ENCODE measurements around the gene OBSCN. TPM values are rescaled to one million over a fixed set of nuclear protein-coding genes. Genes with fewer than 3 reads are reported as not detected.
"Not testable (repeated sequence)": the region's sequence is repeated elsewhere in the genome, so short reads cannot be mapped to it uniquely, and the experiment has no call there.

Gene OBSCN
- polyA plus RNA-seq, 12 donors = 147 to 517 (median 269) TPM

DNA sequence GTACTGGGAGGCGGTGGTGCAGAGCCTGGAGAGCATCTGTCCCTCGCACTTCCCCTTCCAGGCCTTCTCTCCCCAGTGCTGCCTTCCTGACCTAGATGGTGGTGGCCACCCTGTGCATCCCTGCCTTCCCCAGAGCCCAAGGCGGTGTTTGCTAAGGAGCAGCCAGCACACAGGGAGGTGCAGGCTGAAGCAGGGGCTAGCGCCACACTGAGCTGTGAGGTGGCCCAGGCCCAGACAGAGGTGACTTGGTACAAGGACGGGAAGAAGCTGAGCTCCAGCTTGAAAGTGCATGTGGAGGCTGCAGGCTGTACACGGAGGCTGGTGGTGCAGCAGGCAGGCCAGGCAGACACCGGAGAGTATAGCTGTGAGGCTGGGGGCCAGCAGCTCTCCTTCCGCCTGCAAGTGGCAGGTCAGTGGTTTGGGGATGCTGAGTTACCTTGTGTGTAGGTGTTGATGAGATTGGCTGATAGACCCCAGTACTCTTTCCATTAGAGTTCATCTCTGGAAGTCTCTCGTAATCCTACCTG lies 51.6 kb downstream of the OBSCN start:
- no peak for DNase-seq

DNA sequence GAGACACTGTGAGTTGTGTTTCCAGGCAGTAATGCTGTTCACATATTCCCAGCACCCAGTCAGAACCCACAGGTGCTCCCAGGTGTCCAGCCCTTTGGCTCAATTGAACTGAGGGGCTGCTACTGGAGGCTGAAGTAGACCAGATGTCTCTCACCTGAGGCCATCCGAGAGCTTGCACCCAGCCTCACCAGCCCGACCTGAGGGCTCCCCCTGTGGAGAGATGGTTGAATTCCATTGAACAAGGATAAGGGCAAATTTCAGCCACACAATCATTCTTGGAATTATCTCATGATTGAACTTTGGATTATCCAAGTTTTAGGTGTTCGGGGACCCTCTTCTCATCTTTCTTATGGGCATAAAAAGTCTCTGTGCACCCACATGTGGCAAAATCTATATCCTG lies 52.1 kb downstream of the OBSCN start:
- no peak for DNase-seq

DNA sequence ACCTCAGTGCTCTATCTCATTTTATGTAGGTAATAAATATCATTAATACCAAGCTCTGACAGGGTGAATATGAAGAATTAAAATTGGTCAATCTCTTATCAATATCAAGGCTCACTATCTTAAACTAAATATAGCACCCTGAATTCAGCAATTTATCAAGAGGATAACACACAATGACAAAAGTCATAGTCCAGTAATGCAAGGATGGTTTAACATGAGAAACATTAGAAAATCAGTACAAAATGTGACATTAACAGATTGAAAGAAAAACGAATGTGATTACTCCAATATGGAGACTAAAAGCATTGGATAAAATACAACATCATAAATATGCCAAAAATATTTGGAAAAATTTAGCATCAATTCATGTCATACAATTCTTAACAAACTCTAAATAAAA lies 53.9 kb downstream of the OBSCN start:
- DNase-seq = no peak

DNA sequence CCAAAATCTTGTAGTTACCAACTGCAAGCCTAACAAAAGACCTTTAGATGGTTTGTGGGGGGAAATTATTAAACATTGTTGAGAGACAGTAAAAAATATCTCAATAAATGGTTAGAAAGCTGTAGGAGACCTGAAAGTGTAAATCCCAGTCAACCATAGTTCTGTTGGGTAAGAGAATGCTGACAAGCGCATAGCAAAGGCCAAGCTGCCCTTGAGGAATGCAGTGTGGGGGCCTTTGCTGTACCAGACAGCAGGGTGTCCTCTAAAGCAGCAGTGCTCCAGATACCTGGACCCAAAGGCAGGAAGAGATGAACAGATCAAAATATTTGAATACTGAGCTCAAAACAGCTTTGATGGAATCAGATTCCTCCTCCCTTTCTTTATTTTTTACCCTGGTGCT lies 54.6 kb downstream of the OBSCN start:
- DNase-seq = no peak

DNA sequence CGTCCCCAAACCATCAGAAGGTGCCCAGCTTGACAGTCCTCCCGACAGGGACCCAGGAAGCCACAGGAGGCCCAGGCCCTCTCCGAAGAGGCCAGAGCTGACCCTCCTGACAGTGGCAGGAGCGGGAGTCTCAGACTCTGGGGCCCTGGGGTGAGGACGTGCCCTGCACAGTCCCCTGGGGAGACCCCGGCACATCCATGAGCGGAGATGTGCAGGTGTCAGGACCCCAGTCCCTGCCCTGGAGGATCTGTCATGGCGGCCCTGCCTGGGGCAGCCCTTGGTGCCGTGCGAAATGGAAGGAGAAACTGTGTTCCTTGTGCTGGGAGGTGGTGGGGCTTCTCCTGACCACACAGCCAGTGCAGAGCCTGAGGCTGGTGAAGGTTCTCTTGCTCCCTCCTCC lies 55.8 kb downstream of the OBSCN start:
- DNase-seq = no peak

DNA sequence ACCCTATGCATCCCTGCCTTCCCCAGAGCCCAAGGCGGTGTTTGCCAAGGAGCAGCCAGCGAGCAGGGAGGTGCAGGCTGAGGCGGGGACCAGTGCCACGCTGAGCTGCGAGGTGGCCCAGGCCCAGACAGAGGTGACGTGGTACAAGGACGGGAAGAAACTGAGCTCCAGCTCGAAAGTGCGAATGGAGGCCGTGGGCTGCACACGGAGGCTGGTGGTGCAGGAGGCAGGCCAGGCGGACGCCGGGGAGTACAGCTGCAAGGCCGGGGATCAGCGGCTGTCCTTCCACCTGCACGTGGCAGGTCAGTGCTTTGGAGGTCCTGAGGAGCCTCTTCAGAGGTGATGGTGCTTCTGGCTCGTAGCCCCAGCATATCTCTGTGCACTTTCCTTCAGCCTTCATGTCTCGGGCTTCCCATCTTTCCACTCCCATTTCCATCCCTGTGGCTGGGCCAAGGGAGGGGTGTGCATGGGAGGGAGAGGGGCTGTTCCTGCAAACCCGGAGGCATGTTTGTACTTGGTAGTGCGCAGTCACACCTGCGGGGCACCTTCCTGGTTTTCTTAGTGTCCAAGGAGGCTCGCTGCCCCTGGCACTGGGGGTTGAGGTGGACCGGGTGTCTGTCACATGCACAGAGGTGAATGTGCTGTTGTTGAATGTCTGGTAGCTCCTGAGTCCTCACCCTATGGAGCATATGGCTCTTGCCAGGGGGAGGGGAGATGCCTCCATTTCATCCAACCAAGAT lies 56.4 kb downstream of the OBSCN start:
- no peak for DNase-seq

DNA sequence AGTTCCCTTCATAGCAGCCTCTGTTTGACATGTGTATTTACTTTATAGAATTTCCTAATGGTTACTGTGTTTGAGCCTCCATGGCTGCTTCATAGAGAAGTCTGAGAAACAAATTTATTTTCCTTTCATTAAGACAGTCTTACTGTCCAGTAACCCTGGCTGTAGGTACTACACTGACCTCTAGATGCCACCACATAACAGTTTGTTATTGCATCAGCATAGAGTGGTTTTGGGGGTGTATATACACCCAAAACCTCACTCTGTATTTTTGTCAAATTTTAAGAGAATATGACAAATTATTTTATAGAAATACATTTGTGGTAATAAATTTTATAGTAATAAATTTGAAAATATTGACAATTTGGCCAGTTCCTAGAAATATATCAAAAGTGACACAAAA lies 57.3 kb downstream of the OBSCN start:
- DNase-seq = no peak

DNA sequence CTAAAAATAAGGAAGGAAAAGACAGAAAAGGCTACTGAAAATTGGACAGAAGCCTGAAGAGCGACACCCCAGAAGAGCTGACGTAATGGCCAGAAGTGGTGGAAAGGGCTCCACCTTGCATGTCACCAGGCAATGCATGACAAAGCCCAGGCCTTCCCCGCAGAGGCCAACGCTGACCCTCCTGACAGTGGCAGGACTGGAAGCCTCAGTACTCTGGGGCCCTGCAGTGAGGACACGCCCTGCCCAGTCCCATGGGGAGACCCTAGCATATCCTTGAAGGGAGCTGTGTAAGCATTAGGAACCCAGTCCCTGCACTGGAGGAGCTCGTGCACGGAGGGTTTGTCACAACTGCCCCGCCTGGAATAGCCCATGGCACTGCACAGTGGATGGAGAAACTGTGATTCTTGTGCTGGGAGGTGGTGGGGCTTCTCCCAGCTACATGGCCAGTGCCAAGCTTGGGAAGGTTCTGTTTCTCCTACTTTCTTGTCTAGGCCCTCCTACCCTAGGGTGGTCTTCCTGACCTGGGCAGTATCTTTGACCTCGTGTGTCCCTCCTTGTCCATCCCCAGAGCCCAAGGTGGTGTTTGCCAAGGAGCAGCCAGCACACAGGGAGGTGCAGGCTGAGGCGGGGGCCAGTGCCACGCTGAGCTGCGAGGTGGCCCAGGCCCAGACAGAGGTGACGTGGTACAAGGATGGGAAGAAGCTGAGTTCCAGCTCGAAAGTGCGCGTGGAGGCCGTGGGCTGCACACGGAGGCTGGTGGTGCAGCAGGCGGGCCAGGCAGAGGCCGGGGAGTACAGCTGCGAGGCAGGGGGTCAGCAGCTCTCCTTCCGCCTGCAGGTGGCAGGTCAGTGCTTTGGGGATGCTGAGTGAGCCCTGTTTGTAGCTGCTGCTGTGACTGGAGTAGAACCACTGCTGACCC lies 60.4 kb downstream of the OBSCN start:
- no peak for DNase-seq

DNA sequence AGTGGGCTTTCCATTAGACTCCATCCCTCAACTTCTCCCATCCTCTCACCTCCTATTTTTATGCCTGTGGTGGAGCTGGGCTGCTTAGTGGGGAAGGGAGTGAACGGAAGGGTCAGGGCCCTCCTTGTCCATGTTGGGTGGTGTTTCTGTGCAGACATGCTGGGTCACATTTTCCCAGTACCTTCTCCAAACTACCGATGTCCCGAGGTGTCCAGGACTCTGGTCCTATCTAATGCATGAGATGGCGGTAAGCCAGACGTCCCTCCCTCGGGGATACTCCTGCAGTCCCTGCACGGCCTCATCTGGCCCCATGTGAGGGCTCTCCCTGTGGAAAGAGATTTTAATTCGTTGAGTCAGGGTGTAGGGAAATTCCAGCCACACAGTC lies 61.0 kb downstream of the OBSCN start:
- no peak for DNase-seq

DNA sequence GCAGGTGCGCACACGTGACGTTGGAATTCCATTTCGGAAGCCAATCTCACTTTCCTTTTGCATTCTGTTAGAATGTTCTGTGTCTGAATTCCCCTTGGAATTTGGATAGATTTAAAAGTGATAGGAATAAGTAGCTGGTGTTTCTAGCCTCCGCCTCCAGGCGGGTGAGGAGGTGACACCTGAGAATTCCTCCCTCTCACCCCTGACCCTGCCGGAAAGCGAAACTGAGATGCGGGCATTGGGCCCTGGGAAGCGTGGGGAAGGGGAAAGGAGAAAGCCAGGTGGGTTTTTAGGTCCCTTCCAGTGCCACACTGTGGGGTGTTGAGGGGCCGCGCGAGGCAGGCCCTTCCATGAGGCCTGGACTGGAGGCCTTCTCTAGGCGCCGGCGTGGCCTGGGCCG lies 61.6 kb downstream of the OBSCN start:
- DNase-seq = not testable (repeated sequence)

DNA sequence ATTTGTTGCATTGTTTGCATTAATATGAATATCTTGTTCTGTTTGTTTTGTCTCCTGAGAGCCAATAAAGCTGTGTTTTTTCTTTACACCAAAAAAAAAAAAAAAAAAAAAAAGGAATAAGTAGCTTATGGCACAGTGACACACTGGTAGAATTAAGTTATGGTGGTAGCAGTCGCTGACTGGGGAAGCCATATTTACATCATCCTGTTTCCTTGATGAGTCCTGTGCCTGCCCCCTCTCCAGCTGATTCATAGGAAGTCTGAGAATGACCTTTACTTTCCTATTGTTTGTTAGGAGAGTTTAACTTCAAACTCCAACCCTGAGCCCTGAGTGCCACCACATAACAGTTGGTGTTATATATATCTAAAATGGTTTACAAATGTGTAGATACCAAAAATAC lies 62.2 kb downstream of the OBSCN start:
- DNase-seq = no peak

DNA sequence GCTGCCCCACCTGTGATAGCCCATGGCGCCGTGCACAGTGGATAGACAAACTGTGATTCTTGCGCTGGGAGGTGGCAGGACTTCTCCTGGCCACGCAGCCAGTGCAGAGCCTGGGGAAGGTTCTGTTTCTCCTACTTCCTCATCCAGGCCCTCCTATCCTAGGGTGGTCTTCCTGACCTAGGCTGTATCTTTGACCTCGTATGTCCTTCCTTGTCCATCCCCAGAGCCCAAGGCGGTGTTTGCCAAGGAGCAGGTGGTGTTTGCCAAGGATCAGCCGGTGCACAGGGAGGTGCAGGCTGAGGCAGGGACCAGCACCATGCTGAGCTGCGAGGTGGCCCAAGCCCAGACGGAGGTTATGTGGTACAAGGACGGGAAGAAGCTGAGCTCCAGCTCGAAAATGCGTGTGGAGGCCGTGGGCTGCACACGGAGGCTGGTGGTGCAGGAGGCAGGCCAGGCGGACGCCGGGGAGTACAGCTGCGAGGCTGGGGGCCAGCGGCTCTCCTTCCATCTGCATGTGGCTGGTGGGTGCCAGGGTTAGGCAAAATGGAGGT lies 63.9 kb downstream of the OBSCN start:
- no peak for DNase-seq

DNA sequence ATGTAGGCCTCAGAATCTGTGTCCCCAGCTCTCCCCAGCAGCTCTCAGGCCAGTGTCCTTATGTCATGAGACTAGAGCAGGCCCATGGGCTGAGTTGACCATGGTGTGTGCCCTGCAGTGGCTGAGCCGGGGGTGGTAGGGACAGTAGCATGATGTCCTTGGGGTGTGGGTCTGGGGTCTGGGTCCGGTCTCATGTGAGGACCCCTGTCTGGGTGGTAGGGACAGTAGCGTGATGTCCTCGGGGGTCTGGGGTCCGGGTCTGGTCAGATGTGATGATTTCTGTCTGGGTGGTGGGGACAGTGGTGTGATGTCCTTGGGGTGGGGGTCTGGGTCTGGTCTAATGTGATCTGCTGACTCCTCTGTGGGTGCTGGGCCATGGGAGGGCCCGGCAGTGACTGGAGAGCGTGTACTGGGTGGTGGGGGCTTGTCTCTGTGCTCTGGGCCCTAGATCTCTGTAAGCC lies 64.5 kb downstream of the OBSCN start:
- DNase-seq = no peak

DNA sequence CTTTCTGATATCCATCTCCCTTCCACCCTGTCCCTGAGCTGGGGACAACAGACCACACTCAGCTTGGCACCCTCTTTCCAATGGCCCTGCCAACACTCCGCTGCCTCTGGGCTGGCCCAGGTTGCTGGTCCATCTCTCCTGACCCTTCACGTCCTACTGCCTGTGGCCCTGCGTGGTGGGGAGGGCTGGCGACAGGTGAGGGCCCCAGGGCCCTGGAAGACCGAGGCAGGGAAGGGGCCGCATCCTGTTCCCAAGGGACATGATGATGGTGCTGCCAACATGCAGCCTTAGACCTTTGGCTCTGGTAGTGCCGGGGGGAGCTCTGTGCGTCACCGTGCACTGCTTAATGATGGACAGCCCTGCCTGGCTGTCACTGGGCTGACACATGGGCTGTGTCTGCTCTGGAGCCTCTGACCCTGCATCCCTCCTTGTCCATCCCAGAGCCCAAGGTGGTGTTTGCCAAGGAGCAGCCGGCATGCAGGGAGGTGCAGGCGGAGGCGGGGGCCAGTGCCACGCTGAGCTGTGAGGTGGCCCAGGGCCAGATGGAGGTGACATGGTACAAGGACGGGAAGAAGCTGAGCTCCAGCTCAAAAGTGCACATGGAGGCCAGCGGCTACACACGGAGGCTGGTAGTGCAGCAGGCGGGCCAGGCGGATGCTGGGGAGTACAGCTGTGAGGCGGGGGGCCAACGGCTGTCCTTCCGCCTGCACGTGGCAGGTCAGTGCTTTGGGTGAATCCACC lies 65.2 kb downstream of the OBSCN start:
- no peak for DNase-seq

DNA sequence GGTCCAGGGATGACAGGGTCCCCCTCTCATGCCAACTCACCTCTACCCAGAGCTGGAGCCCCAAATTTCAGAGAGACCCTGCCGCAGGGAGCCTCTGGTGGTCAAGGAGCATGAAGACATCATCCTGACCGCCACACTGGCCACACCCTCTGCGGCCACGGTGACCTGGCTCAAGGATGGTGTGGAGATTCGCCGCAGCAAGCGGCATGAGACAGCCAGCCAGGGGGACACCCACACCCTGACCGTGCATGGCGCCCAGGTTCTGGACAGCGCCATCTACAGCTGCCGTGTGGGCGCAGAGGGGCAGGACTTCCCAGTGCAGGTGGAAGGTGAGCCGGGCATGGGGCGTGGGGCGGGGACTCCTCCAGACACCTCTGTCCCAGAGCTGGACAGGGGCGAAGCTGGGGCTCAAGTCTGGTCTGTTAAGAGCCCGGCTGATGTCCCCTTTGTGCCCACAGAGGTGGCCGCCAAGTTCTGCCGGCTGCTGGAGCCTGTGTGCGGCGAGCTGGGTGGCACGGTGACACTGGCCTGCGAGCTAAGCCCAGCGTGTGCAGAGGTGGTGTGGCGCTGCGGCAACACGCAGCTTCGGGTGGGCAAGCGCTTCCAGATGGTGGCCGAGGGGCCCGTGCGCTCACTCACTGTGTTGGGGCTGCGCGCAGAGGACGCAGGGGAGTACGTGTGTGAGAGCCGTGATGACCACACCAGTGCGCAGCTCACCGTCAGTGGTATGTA lies 66.0 kb downstream of the OBSCN start:
- DNase-seq = no peak

DNA sequence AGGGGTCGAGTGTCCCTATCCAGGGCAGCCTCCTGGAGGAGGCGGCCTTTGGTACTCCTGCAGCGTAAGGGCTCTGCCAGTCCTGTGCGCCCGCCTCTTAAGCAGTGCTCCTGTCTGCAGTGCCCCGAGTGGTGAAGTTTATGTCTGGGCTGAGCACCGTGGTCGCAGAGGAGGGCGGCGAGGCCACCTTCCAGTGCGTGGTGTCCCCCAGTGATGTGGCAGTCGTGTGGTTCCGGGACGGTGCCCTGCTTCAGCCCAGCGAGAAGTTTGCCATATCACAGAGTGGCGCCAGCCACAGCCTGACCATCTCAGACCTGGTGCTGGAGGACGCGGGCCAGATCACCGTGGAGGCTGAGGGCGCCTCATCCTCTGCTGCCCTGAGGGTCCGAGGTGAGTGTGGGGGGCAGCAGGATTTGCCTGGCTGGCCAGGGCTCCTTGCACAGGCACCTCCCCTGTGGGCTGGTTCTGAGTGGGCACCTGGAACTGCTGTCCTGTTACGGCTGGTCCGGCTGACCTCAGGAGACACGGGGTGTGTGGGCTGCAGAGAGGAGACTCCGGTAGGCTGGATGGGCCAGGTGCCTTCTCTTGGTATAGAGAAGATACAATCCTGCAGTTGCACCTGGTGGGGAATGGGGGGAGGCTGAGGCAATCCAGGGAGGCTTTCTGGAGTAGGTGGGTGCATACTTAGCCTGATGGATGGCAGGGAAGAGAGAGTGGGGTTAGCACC lies 66.8 kb downstream of the OBSCN start:
- DNase-seq = no peak

DNA sequence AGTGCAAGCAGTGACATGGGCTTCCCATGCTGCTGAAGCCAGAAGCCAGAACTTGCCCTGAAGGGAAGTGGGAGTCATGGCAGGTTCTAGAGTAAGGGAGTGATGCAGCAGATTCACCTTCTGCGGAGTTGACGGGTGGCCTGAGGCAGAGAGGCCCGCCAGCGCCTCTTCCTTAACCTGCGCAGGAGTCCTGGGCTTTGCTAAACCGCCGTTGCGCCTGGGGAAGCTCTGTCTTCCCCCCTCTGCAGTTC lies 67.3 kb downstream of the OBSCN start:
- no peak for DNase-seq

DNA sequence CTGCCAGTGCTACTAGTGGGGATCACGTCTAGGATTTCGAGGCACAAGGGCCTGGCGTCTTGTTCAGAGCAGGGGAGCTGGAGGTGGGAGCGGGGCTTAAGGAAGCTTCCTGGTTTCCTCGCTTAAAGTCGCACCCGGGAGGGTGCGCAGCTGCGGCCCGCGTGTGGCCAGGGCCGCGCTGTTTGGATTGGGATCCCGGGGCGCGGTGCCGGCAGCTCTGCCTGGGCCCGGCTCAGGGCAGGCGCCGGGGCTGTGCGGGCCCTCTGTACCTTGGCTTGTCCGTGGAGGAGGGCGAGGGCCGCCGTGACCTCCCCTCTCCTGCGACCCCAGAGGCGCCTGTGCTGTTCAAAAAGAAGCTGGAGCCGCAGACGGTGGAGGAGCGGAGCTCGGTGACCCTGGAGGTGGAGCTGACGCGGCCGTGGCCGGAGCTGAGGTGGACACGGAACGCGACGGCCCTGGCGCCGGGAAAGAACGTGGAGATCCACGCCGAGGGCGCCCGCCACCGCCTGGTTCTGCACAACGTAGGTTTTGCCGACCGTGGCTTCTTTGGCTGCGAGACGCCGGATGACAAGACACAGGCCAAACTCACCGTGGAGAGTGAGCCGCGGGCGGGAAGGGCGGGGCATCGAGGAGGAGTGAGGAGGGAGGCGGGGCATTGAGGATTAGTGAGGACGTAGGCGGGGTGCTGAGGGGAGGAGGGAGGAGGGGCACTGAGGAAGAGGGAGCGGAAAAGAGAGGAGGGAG lies 67.8 kb downstream of the OBSCN start:
- DNase-seq = peak; percentile 91

DNA sequence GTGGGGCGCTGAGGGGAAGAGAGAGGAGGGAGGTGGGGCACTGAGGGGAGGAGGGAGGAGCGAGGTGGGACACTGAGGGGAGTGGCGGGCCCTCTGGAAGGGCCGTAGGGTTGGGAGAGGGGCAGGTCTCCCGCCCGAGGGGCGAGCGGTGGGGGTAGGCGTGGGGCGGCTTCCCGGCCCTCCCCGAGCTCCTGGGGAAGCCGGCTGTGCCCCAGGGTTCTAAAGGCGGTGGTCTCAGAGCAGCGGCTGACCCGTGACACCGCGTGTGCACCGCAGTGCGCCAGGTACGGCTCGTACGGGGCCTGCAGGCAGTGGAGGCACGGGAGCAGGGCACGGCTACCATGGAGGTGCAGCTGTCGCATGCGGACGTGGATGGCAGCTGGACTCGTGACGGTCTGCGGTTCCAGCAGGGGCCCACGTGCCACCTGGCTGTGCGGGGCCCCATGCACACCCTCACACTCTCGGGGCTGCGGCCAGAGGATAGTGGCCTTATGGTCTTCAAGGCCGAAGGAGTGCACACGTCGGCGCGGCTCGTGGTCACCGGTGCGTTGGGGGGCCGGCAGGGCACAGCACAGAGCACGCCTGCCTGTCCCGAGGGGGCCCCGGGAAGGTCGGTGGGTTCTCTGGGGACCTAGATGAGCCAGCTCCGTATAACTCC lies 68.5 kb downstream of the OBSCN start:
- no peak for DNase-seq

All from muscle of arm (tissue), 12 donors.